HFFc6 (cell line): ENCODE results near the gene CERS6. TPM values are rescaled to one million over a fixed set of nuclear protein-coding genes. Genes with fewer than 3 reads are reported as not detected.

Source experiments
- DNase-seq: peaks from one replicate; pipeline ENCODE4 v3.0.0-alpha.2; 2018
- H3K27ac Mint-ChIP-seq: 2 replicates; pipeline ENCODE4 v1.8.0; 2020; ENCODE audit warnings: mild to moderate bottlenecking, mixed read lengths
- H3K27me3 Mint-ChIP-seq: 2 replicates; pipeline ENCODE4 v1.8.0; 2021; ENCODE audit warnings: mild to moderate bottlenecking, moderate library complexity, mixed read lengths; ENCODE audit not compliant: insufficient read depth
- H3K36me3 Mint-ChIP-seq: 2 replicates; pipeline ENCODE4 v1.8.0; 2021; ENCODE audit warnings: low read depth, mixed read lengths
- H3K4me1 Mint-ChIP-seq: 2 replicates; pipeline ENCODE4 v1.8.0; 2020; ENCODE audit warnings: low read depth, mixed read lengths
- H3K4me3 Mint-ChIP-seq: 2 replicates; pipeline ENCODE4 v1.8.0; 2020; ENCODE audit warnings: mild to moderate bottlenecking, moderate library complexity, mixed read lengths
- H3K9me3 Mint-ChIP-seq: 2 replicates; pipeline ENCODE4 v1.8.0; 2020; ENCODE audit warnings: mild to moderate bottlenecking, mixed read lengths
- total RNA-seq, 6 experiments: library from RNA; stranded (reverse); fragmentation: NEBNext Ultra II Directional; extraction: Animal tissue kit (Norgen Biotek cat#: 25700); gene quantifications; 2 replicates in 1 of 6; 3 replicates in 5 of 6; pipeline ENCODE4 v1.2.3, GENCODE V29; 2021
- TF ChIP-seq, protein P1 (sequence below): fragments of 200-600 bp; sonication (generic); IDR thresholded peaks from 2 replicates; pipeline ENCODE4 v1.5.0; 2021; ENCODE audit warnings: antibody characterized with exemption, mild to moderate bottlenecking

CERS6 gene
- total RNA-seq, 6 experiments from 2014 or later = 6.2 to 9.9 (median 7.5) TPM

DNA sequence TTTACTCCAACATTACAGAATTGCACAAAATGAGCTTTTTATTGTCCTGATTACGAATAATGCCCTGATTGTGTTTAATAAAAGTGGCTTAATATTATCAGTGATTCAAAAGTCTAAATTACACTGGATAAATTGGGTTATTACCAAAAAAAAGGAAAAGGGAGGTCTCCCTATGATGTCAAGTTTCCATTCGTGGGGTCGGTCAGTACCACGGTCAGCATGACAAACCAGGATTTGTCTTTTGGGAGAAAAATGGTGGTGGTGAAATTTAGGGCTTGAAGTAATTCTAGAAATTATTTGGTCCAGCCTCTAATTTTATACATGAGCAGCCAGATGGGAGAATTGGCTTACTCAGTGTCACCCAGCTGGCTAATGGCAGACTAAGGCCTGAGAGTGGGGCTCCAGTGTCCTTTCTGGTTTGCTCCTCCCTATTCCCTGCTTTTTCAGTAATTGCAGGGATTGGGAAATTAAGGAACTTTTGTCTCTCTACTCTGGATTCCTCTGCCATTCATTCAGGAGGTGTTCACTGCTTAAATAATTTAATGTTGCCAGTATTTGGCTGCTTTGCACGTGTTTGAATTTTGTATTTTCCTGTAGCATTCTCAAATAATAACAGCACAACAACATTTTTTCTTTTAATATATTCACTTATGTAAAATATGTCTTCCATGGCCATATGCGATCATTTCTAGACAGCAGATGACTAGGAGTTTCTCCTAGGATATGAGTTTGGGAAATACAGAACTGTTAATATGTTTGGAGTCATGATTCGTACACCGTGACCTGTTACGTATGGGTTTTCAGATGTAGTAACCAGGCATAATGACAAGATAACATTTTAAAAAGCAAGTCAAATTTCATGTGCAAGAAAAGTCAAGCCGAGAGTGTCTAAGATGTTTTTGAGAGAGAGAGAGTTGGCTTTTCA is 217.5 kb downstream of the CERS6 start:
- peaks cover 15% of the 10 kb centered on the region for H3K4me1 Mint-ChIP-seq
- H3K36me3 Mint-ChIP-seq = peaks cover 6% of the 10 kb centered on the region; the same call in 1 of the 2 replicates
- DNase-seq = no peak
- H3K4me3 Mint-ChIP-seq = no peak overlapping the region
- TF ChIP-seq, protein P1, sequence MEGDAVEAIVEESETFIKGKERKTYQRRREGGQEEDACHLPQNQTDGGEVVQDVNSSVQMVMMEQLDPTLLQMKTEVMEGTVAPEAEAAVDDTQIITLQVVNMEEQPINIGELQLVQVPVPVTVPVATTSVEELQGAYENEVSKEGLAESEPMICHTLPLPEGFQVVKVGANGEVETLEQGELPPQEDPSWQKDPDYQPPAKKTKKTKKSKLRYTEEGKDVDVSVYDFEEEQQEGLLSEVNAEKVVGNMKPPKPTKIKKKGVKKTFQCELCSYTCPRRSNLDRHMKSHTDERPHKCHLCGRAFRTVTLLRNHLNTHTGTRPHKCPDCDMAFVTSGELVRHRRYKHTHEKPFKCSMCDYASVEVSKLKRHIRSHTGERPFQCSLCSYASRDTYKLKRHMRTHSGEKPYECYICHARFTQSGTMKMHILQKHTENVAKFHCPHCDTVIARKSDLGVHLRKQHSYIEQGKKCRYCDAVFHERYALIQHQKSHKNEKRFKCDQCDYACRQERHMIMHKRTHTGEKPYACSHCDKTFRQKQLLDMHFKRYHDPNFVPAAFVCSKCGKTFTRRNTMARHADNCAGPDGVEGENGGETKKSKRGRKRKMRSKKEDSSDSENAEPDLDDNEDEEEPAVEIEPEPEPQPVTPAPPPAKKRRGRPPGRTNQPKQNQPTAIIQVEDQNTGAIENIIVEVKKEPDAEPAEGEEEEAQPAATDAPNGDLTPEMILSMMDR = no peak
- H3K9me3 Mint-ChIP-seq = no peaks in the 10 kb centered on the region
- no peak overlapping the region for H3K27ac Mint-ChIP-seq
- H3K27me3 Mint-ChIP-seq = no peaks in the 10 kb centered on the region

DNA sequence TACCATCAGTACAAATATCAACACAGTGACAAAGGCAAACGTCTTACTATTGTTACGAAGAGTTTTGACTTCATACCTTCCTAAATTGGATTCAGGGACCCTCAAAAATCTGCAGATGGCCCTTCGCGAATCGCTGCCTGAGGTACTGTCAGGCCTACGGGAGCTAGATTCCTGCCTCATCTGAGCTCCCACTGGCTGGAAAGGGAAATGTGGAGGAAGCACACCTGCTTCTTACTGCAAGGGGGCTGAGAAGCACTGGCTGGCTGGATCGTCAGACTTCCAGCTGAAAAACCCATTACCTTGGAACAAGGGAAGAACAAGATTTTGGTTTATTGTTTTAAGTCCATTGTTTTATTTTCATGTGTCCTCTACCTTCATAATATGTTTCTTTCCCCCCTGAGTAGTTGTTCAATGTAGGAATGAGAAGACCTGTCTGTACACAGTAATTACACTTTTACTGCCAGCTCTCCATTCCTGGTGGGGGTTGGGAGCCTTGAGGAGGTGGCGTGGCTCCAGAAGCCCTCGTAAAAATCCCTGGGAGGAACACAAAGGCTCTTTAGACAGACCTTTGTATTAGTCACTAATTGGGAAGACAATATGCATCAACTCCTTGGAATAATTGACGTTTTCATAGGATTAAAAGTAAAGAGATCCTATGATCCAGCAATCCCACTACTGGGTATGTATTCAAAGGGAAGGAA is 222.2 kb downstream of the CERS6 start:
- no peaks in the 10 kb centered on the region for H3K27me3 Mint-ChIP-seq
- H3K4me1 Mint-ChIP-seq = no peaks in the 10 kb centered on the region
- TF ChIP-seq, protein P1 = no peak
- H3K36me3 Mint-ChIP-seq = peaks cover 6% of the 10 kb centered on the region; the same call in 1 of the 2 replicates
- no peak for DNase-seq
- no peak overlapping the region for H3K4me3 Mint-ChIP-seq
- no peak overlapping the region for H3K27ac Mint-ChIP-seq
- no peaks in the 10 kb centered on the region for H3K9me3 Mint-ChIP-seq

DNA sequence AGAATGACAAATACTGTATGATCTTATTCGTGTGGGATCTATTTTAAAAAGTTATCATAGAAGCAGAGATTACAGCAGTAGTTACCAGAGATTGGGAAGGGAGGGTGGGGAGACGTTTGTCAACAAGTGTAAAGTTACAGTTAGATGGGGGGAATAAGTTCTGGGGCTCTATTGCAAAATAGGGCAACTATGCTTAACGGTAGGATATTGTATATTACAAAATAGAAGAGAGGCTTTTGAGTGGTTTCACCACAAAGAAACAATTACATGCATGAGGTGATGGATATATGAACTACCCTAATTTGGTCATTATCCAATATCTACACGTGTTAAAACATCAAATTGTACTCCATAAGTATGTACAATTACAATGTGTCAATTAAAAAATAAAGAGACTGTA is 223.0 kb downstream of the CERS6 start:
- H3K36me3 Mint-ChIP-seq = peaks cover 6% of the 10 kb centered on the region; the same call in 1 of the 2 replicates
- no peaks in the 10 kb centered on the region for H3K27me3 Mint-ChIP-seq
- DNase-seq = no peak
- H3K4me1 Mint-ChIP-seq = no peaks in the 10 kb centered on the region
- no peak overlapping the region for H3K27ac Mint-ChIP-seq
- TF ChIP-seq, protein P1 = no peak
- H3K9me3 Mint-ChIP-seq = no peaks in the 10 kb centered on the region
- no peak overlapping the region for H3K4me3 Mint-ChIP-seq

DNA sequence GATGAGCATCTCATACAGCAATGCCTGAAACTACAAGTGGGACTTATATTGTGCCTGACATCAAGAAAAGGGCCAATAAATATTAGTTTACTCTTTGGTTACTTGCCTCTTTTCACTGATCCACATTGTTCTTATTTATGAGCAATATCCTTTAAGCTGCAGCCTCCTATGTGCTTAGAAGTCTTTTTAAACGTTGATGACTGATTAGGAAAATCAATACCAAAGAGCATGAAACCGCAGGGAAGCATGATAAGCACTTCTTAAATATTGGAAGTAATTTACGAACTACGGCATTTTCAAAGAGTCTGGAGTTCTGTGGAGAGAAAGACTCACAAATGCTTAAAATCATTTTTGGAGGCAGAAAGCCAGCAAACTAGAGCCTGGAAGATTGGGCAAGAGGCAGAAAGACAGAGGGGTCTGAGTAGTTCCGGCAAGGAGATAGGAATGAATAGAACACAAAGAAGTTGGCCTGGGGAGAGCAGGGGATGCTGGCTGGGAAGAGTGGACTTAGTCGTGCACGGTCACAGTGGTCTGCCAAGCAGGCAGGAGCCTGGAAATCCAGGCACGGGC is 223.8 kb downstream of the CERS6 start:
- H3K9me3 Mint-ChIP-seq = no peaks in the 10 kb centered on the region
- TF ChIP-seq, protein P1 = no peak
- no peaks in the 10 kb centered on the region for H3K27me3 Mint-ChIP-seq
- H3K4me3 Mint-ChIP-seq = no peak overlapping the region
- no peak overlapping the region for H3K27ac Mint-ChIP-seq
- no peaks in the 10 kb centered on the region for H3K4me1 Mint-ChIP-seq
- DNase-seq = no peak
- H3K36me3 Mint-ChIP-seq = peaks cover 6% of the 10 kb centered on the region; the same call in 1 of the 2 replicates

DNA sequence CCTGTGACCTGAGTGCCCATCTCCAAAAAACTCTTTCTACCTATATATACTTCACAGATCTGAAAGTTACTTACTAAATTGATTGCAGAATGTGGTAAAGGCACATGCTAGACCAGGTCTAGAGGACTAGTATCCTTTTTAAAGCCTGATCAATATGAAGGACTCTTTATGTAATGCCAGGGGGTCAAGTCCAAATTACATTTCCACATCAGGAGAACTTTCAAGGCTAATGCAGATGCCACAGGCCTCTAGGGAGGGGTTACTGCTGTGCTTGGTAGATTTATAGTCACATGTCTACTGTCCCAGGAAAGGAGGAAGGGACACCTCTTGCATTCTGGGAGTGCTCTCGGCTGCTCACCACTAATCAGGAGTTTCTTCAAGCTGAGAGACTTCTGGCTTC is 227.9 kb downstream of the CERS6 start:
- Mint-ChIP-seq H3K27ac (no peak overlapping the region), H3K9me3 (no peaks in the 10 kb centered on the region), H3K4me3 (no peak overlapping the region), H3K36me3 (no peaks in the 10 kb centered on the region), H3K4me1 (peaks cover 13% of the 10 kb centered on the region), H3K27me3 (no peaks in the 10 kb centered on the region)
- no peak for DNase-seq
- TF ChIP-seq, protein P1 = no peak
